COLO829 (cell line): Measurements from ENCODE around the gene AHDC1.
"Not testable (repeated sequence)": the region's sequence is repeated elsewhere in the genome, so short reads cannot be mapped to it uniquely, and the experiment has no call there.

Source experiments
- DNase-seq: peaks from one replicate; pipeline ENCODE4 v3.0.0; 2012; ENCODE audit warnings: low spot score

The AHDC1 gene

GRCh38 chr1:27632387-27633297 is 28.7 kb upstream of the AHDC1 start:
- DNase-seq = no peak

DNA sequence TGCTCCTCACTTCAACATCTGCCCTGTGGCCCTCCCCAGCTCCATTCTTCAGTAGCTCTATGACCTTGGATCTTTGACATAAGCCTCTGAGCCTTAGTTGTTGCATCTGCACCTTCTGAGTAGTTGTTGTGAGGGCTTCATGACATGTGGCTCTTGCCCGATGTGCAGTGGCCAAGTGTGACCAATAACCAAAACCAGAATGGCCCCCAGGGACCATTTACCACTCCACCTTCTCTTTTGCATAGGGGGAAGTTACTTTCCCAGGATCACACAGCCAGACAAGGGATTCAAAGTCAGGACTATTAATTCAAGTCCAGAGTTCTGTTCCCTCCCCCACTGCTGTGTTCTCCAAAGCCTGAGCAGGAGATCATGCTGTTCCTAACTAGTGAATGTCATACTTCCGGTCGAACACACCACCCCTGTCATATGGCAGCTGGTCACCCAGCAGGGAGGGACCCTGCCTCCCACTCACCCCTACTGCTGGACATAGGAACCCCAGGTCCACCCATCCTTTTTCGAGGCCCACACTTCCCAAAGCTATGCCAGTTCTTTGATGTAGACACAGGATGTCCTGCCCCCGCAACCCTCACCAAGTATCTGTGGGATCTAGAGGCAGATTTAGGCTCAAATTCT is 27.0 kb upstream of the AHDC1 start:
- no peak for DNase-seq

DNA sequence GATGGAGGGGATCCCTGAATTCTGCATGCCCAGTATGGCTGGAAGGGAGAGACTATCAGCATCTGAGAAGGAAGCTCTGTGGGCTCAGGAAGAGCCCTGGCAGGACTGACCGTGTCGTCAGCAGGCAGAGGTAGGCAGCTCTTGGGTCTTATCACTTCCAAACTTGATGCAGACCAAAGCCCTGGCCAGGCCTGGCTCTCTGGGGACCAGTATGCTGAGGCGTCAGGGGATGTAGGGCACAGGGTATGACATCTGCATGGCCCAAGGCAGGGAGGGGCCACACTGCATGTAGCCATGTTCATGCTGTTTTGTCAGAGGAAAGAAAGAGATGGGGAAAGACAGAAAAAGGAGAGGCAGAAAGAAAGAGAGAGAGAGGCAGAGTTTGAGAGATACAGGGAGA is 24.8 kb upstream of the AHDC1 start:
- no peak for DNase-seq

DNA sequence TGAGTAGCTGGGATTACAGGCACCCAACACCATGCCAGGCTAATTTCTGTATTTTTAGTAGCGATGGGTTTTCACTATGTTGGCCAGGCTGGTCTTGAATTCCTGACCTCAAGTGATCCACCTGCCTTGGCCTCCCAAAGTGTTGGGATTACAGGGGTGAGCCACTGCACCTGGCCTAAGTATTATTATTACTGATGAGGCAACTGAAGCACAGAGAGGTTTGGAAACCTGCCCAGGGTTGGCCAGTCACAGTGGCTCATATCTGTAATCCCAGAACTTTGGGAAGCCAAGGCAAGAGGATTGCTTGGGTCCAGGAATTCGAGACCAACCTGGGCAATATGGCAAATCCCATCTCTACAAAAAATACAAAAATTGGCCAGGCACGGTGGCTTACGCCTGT is 23.8 kb upstream of the AHDC1 start:
- DNase-seq = not testable (repeated sequence)

DNA sequence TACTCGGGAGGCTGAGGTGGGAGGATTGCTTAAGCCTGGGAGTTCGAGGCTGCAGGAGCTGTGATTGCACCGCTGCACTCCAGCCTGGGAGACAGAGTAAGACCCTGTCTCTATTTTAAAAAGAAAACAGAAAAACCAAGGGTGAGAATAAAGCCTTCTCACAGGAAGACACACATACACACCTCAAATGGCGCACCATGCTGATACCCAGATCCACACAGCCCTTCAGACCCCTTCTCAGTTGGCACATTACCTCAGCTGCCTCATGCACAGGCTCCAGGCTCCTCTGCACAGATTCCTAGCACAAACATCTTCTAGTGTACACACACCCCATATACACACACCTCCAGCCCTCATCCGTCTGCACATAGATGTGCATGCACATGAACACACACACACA is 23.1 kb upstream of the AHDC1 start:
- DNase-seq = no peak

DNA sequence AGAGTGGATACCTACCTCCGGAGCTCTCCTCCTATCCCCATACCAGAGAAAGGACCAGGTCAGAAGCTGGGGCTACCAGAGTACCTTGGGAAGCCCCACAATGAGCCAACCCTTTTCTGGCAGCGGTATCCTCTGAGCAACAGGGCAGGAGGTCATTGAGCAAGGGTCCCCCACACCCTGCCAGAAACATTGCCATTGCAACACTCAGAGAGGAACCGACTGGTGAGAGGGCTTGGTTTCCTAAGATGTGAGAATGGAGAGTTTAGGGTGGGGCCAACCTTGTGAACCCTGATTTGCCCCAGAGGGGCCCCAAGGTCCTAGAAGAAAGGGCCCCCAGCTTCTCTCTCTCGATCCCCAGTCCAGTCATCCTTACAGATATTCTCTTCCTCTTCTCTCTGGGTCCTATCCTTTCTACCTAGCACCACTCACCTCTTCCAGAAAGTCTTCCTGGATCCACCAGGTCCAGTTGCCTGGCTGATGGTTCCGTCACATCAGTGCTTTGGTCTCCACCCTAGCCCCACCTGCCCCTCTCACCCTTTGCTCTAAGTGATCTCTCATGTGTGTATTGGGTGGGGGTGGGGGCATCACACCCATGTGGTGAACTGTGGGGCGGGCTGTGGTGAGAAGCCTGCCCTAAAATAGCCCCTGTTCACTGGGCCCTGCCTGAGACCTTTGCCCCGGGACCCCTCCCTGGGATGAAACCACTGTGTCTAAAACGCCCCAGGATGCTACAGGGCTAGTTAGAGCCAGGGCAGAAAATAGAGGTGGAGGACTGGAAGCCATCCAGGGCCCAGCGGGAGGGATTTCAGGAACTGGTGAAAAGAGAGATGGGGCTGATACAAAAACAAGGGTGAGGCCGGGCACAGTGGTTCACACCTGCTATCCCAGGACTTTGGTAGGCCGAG is 22.3 kb upstream of the AHDC1 start:
- DNase-seq = no peak

GRCh38 chr1:27624467-27625178 is 20.7 kb upstream of the AHDC1 start:
- no peak for DNase-seq

DNA sequence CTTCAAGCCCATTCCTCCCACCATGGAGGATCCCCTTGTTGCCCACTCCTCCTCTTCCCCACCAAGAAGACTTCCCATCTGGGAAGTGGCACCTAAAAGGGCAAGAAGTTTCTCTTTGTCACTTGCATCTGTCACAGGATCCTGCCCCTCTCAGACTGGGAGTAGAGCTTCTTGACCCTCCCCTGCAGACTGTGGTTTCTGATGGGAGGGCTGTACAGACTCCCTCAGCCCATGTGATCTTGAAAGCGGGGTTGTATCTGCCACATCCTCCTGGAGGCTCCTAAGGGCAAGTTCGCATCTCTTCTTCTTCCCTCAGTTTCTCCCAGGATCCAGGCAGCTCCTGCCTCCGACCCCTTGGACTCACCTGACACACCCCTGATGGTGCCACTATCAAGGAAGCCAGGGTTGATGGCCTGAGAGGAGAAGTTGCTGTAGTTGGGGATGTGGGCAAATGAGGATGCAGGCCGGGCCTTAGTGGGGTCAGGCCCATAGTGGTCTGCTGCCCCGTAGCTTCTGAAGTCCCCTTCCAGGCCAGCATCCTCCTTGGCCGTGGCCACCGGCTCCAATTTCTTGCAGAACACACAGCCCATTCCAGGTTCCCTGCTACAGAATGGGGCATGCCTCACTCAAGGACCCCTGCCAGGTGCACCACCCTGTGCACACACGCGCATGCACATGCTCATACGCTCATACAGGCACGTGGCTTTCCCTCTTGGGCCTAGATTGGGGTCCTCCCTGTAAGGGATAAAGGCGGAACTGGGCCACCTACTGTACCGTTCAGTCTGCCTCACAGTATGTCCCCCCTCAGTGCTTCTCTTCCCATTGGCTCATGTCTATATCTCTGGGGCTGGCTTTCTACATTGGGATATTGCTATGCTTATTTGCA is 19.6 kb upstream of the AHDC1 start:
- no peak for DNase-seq

DNA sequence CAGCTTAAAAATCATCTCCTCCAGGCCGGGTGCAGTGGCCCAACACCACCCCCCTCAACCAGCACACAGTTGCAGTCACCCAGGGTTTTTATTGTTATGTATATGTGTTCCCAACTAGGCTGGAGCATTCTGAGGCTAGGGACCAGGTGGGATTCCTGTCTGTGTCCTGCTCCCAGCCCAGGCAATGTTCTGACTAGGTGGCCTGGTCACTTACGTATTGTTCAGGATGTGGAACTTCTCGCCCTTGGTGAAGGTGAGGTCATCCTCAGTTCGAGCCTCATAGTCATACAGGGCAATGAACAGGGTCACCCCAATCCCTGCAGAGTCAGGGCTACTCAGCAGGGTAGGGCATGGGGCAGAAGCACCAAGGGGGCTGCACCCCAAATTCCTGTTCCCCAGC is 18.9 kb upstream of the AHDC1 start:
- no peak for DNase-seq

- DNase-seq = no peak
These were observed 17.3 kb upstream of the AHDC1 start for GRCh38 chr1:27621051-27621920.

GRCh38 chr1:27619782-27620438 is 16.0 kb upstream of the AHDC1 start:
- DNase-seq = not testable (repeated sequence)

DNA sequence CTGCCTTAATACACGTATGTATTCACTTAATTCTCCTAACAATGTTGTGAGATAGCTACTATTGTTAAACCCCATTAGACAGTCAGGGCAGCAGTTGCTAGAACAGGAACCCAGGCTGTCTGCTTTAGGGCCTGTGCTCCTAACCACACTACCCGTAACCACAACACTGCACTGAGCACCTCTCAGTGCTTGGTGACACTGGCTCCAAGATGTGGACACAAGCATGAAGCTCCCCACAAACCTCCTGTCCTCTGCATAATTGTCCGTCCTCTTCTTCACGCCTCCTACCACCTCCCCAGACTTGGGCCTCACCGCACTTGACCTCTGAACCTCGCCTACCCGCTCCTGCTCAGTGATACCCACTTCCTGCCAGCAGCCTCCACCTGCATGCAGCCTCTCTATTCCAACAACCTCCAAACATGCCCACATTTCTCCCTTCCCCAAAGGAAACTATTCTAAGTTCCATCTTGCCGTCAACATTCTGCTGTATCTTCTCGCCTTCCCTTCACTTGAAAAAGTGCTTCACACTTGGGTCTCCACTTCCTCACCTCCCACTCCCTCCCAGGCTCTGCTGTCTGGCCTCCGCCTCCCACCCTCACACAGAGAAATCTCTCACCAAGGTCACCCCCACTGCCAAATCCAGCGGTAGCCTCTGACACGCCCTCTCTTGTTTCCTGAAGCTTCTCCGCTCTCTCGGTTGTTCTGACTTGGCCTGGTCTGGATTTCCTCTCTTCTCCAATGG is 14.6 kb upstream of the AHDC1 start:
- DNase-seq = no peak

DNA sequence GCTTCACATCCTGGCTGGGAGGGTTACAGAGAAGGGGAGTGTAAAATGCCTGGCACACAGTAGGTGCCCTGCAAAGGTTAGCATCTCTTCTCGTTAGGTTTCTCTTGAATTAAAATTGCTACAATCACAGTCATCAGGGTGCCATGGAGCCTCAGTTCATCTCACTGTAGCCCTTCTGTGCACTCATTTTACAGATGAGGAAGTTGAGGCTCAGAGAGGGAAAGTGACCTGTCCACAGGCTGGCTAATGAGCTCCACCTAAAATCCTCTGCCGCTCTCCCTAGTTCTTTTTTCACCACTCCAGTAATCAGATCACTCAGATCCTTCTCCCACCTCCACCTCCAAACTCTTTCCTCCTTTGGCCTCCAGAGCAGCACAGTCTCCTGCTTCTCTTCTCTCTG is 13.5 kb upstream of the AHDC1 start:
- DNase-seq = no peak

DNA sequence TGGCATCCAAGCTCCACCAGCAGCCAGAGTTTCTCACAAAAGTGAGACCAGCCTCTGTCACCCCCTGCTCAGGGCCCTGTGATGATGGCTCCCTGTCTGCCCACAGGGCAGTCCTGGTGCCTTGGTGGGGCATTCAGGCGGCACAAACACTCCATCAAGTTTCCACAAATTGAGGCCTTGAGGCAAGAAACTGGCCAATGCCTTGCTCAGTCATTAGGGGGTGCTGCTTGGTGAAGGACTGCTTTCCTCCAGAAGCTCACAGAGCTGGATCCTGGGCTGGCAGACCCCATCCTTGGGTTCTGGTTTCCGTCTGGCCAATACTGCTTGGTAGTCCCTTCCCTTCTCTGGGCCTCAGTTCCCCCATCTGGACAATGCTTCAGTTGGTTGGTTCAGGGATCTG is 12.5 kb upstream of the AHDC1 start:
- DNase-seq = no peak

GRCh38 chr1:27615346-27616192 is 11.6 kb upstream of the AHDC1 start:
- no peak for DNase-seq

DNA sequence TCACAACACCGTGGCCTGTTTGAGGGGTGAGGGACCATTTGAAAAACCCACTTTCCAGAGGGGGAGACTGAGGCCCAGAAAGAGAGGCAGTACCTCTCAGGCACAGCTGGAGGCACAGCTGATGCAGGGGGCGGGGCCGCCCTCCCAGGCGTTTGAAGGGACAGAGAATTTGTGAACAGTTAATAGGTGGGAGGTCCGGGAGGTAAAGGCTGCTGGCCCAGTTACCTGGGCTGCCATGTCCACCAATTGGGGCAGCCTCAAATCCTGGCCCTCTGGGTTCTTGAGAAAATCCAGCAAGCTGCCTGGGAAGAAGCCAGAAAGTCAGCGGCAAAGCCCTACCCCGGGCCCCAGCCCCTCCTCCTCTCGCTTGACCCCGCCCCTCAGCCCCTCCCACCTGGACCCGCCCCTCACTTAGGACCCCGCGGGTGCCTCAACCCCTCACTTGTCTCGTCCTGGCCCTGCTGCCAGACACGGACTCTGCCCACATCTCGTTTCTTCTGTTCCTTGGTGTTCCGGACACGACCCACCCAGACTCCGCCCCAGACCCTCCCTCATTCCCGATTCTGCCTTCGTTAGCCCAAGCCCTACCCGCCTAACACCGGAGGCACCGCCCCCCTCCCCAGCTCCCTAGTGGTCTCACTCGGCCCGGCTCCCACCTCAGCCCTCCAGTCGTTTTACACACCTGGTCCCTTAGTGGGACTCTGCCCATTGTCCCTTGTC is 10.8 kb upstream of the AHDC1 start:
- no peak for DNase-seq

- no peak for DNase-seq
These were observed 10.2 kb upstream of the AHDC1 start for GRCh38 chr1:27614043-27614624.
